Measurements from ENCODE around the gene SGSM2. TPM values are rescaled to one million over a fixed set of nuclear protein-coding genes. Genes with fewer than 3 reads are reported as not detected.
A peak's percentile ranks its signal among the peaks of the same experiment; 100 is the strongest.

Gene SGSM2
- total and polyA plus RNA-seq, 8 donors, result 31.2 to 224 (median 56.0) TPM

GRCh38 chr17:2297023-2297422, 40.3 kb upstream of the SGSM2 start:
- H3K9me3 ChIP-seq, result no peaks in the 10 kb centered on the region
- peaks cover 6 to 35% (median 22%) of the 10 kb centered on the region in 4 donors for H3K4me1 ChIP-seq
- no peak for DNase-seq
- intact Hi-C loops (cut with DNase I; ENCODE audit: low total_unique reads), result no loop called here
- no peak for TF ChIP-seq CTCF (IDR thresholded peaks at IDR 0.05)
- no peak for TF ChIP-seq POLR2AphosphoS5 (IDR thresholded peaks at IDR 0.05)
- TF ChIP-seq POLR2A (IDR thresholded peaks at IDR 0.05), result no peak
- no peak for TF ChIP-seq EP300 (IDR thresholded peaks at IDR 0.05)
- no peaks in the 10 kb centered on the region for H3K27me3 ChIP-seq
- WGBS, 5 donors, result 87 to 92% (median 91%) methylated on average over 5 of the region's 5 CpGs
- peaks cover 28 to 84% (median 82%) of the 10 kb centered on the region in 4 donors for H3K36me3 ChIP-seq
- no peak overlapping the region for H3K27ac ChIP-seq
- H3K4me3 ChIP-seq, result no peak overlapping the region

GRCh38 chr17:2299136-2299535, 38.2 kb upstream of the SGSM2 start:
- DNase-seq, result no peak
- Histone ChIP-seq H3K27me3 (no peaks in the 10 kb centered on the region), H3K36me3 (peaks cover 20 to 63% (median 61%) of the 10 kb centered on the region in 4 donors), H3K27ac (no peak overlapping the region), H3K9me3 (no peaks in the 10 kb centered on the region), H3K4me1 (peaks cover 19 to 44% (median 31%) of the 10 kb centered on the region in 4 donors), H3K4me3 (no peak overlapping the region)
- 93 to 97% (median 95%) methylated on average over 10 to 12 of the region's 12 CpGs for WGBS, 5 donors
- TF ChIP-seq POLR2AphosphoS5 (IDR thresholded peaks at IDR 0.05) (no peak), EP300 (IDR thresholded peaks at IDR 0.05) (no peak), POLR2A (IDR thresholded peaks at IDR 0.05) (no peak)
- intact Hi-C loops (cut with DNase I; ENCODE audit: low total_unique reads), result no loop called here

GRCh38 chr17:2299756-2300155, 37.5 kb upstream of the SGSM2 start:
- intact Hi-C loops (cut with DNase I; ENCODE audit: low total_unique reads), result no loop called here
- no peak for TF ChIP-seq EP300 (IDR thresholded peaks at IDR 0.05)
- 90 to 93% (median 91%) methylated on average over 22 of the region's 22 CpGs for WGBS, 5 donors

GRCh38 chr17:2302778-2303203, 34.5 kb upstream of the SGSM2 start:
- peaks cover 19 to 52% (median 31%) of the 10 kb centered on the region in 4 donors for H3K4me1 ChIP-seq
- intact Hi-C loops (cut with DNase I; ENCODE audit: low total_unique reads), result no loop called here
- no peaks in the 10 kb centered on the region for H3K27me3 ChIP-seq
- TF ChIP-seq POLR2A (IDR thresholded peaks at IDR 0.05), result no peak
- TF ChIP-seq CTCF (IDR thresholded peaks at IDR 0.05), result no peak
- TF ChIP-seq POLR2AphosphoS5 (IDR thresholded peaks at IDR 0.05), result no peak
- TF ChIP-seq EP300 (IDR thresholded peaks at IDR 0.05), result no peak
- no peaks in the 10 kb centered on the region for H3K9me3 ChIP-seq
- peak overlapping the region; percentile 86 to 88 (median 87) for H3K4me3 ChIP-seq
- H3K27ac ChIP-seq, result peak overlapping the region; percentile 91 to 98 (median 95)
- peaks cover 0 to 28% (median 25%) of the 10 kb centered on the region in 4 donors for H3K36me3 ChIP-seq
- no peak for DNase-seq
- 1 to 3% (median 2%) methylated on average over 12 of the region's 12 CpGs for WGBS, 5 donors

More at GRCh38 chr17:2299756-2300155, 37.5 kb upstream of the SGSM2 start:
- no peak overlapping the region for H3K27ac ChIP-seq
- no peaks in the 10 kb centered on the region for H3K27me3 ChIP-seq
- H3K36me3 ChIP-seq, result peaks cover 15 to 57% (median 55%) of the 10 kb centered on the region in 4 donors
- no peak overlapping the region for H3K4me3 ChIP-seq
- peaks cover 19 to 50% (median 37%) of the 10 kb centered on the region in 4 donors for H3K4me1 ChIP-seq
- no peaks in the 10 kb centered on the region for H3K9me3 ChIP-seq
- DNase-seq, result no peak

- 0 to 1% (median 0%) methylated on average over 36 to 107 of the region's 108 CpGs for WGBS, 5 donors
- intact Hi-C loops (cut with DNase I; ENCODE audit: low total_unique reads), result no loop called here
- H3K4me1 ChIP-seq, result peaks cover 19 to 47% (median 31%) of the 10 kb centered on the region in 4 donors
- peak within 1 kb of the TSS; percentile 86 to 88 (median 87) for H3K4me3 ChIP-seq
- H3K9me3 ChIP-seq, result no peaks in the 10 kb centered on the region
- peak within 1 kb of the TSS; percentile 91 to 98 (median 95) for H3K27ac ChIP-seq
- peak; percentile 94 to 97 for DNase-seq
- H3K36me3 ChIP-seq, result peaks cover 0 to 20% (median 19%) of the 10 kb centered on the region in 4 donors
- no peak for TF ChIP-seq POLR2A (IDR thresholded peaks at IDR 0.05)
- TF ChIP-seq POLR2AphosphoS5 (IDR thresholded peaks at IDR 0.05), result peak; percentile 28 to 73 (median 71)
- no peaks in the 10 kb centered on the region for H3K27me3 ChIP-seq
Observed at GRCh38 chr17:2303204-2304188, 33.8 kb upstream of the SGSM2 start, which contains the start of the genes SMG6 and SRR. Gene SMG6, minus strand, starts transcription at chr17:2303785. Its CDS starts 65 bp downstream, at chr17:2303720. Gene SRR, plus strand, starts transcription at chr17:2303950. Its CDS starts 11,611 bp downstream, at chr17:2315561.

All from stomach (tissue), 9 donors.